Transverse colon (tissue), 4 donors: ENCODE results near the gene PANX3. TPM values are rescaled to one million over a fixed set of nuclear protein-coding genes. Genes with fewer than 3 reads are reported as not detected.
A peak's percentile ranks its signal among the peaks of the same experiment; 100 is the strongest.

Source experiments
- DNase-seq: peaks from one replicate; pipeline ENCODE4 v3.0.0-alpha.2; 2019
- H3K27ac ChIP-seq, 4 donors: fragments of 200-600 bp; sonication (generic); 2 replicates each; pipeline ENCODE4 v1.5.1; 2016 to 2018; ENCODE audit warnings: inconsistent platforms in 4 of 4
- H3K27me3 ChIP-seq: fragments of 200-600 bp; sonication (generic); 2 replicates; pipeline ENCODE4 v1.5.1; 2017; ENCODE audit warnings: inconsistent platforms
- H3K36me3 ChIP-seq, 4 donors: fragments of 200-600 bp; sonication (generic); 2 replicates each; pipeline ENCODE4 v1.5.1; 2017 to 2019; ENCODE audit warnings: inconsistent platforms in 4 of 4
- H3K4me1 ChIP-seq, 4 donors: fragments of 200-600 bp; sonication (generic); 2 replicates each; pipeline ENCODE4 v1.5.1; 2017 to 2020; ENCODE audit warnings: inconsistent platforms in 4 of 4
- H3K4me3 ChIP-seq, 4 donors: fragments of 200-600 bp; sonication (generic); 1 replicate in 1 of 4; 2 replicates in 3 of 4; pipeline versions ENCODE4 v1.5.1 to v1.6.1; 2017 to 2019; ENCODE audit warnings: inconsistent platforms in 4 of 4
- H3K9me3 ChIP-seq, 2 donors: fragments of 200-600 bp; sonication (generic); 2 replicates each; pipeline ENCODE4 v1.5.1; 2017 to 2019; ENCODE audit warnings: inconsistent platforms in 2 of 2
- CTCF ChIP-seq, 5 experiments: fragments of 200-600 bp in 3 of 5; fragments of 450-650 bp in 2 of 5; sonication (generic) in 3 of 5; IDR thresholded peaks; 1 replicate in 2 of 5; 2 replicates in 3 of 5; pipeline ENCODE4 v1.5.1; 2016 to 2017; ENCODE audit warnings: antibody characterized with exemption in 5 of 5, inconsistent platforms in 3 of 5, mild to moderate bottlenecking in 2 of 5, moderate library complexity in 1 of 5
- EP300 ChIP-seq: sonication (generic); formaldehyde crosslinking; IDR thresholded peaks from one replicate; pipeline ENCODE4 v1.6.1; 2017; ENCODE audit warnings: antibody characterized with exemption, low read depth
- POLR2A ChIP-seq: fragments of 450-650 bp; IDR thresholded peaks from one replicate; pipeline ENCODE4 v1.6.1; 2016; ENCODE audit warnings: antibody characterized with exemption, mild to moderate bottlenecking, moderate library complexity
- POLR2AphosphoS5 ChIP-seq, 3 donors: sonication (generic); formaldehyde crosslinking; IDR thresholded peaks; one replicate each; pipeline ENCODE4 v1.6.1; 2016; ENCODE audit warnings: antibody characterized with exemption in 3 of 3
- WGBS, 2 donors: methylation state at CpG; one replicate each; pipeline ENCODE4 v1.1.5; 2018; ENCODE audit warnings: low coverage in 1 of 2; 5-methylcytosine and 5-hydroxymethylcytosine counted together
- in situ Hi-C, 4 donors: fragments of 200-750 bp; cut with MboI; loops; one replicate each; pipeline versions ENCODE4 v1.15.0 to v1.15.1; 2017; ENCODE audit warnings: low sequenced_read_pairs in 3 of 4, low pct_ligation_motif_present in 1 of 4, low pct_unique_long_range_greater_than_20kb in 1 of 4
- intact Hi-C: fragments of 100-400 bp; cut with DNase I; formaldehyde crosslinking; loops from one replicate; pipeline ENCODE4 v1.15.1; 2023; ENCODE audit warnings: low total_unique reads
- small RNA-seq, 4 donors: library from RNA; depleted of rRNA; stranded (forward); fragments of <200 nt; gene quantifications; one replicate each; pipeline ENCODE3, GENCODE V24; 2016
- total RNA-seq, 4 donors: library from RNA; depleted of rRNA; stranded (reverse); fragments of >200 nt; gene quantifications; one replicate each; pipeline ENCODE4 v1.1.0, GENCODE V29; 2016

The PANX3 gene
- total RNA-seq, 4 donors from 2014 or later, result 0.41 TPM; not detected in 3

DNA sequence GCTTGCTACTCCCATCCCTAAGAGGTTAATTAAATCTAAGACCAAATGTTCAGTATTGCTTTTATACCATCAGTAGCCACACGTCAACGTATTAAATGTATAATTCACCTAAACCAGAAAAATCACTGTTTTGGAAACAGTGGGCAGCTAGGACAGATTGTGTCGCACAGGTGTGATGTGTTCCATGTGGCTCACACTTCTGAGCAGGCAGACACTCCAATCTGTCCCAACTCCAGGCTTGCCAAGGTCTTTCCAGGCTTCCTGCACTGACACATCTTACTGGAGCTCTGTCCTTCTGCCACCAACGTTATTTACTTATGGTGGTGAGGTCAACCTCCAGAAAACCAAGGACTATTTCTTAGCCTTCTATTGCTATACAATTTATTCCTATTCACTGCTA is 50.9 kb downstream of the PANX3 start:
- TF ChIP-seq EP300, result no peak
- no peak for TF ChIP-seq POLR2AphosphoS5 (IDR thresholded peaks at IDR 0.05)
- TF ChIP-seq POLR2A, result no peak
- no peak for TF ChIP-seq CTCF (IDR thresholded peaks at IDR 0.05)
- Histone ChIP-seq H3K4me3 (no peak overlapping the region), H3K4me1 (no peaks in the 10 kb centered on the region), H3K27me3 (no peaks in the 10 kb centered on the region), H3K9me3 (no peaks in the 10 kb centered on the region), H3K27ac (no peak overlapping the region), H3K36me3 (peaks cover 0 to 10% (median 3%) of the 10 kb centered on the region in 4 donors)
- no peak for DNase-seq
- intact Hi-C loops, result loop anchor here (10.0 kb wide), 1 partner anchor 203 kb away; the partner anchor contains the start of gene ROBO3
- WGBS, 2 donors, result 88 to 100% methylated on average over 1 to 4 of the region's 4 CpGs
- in situ Hi-C loops, result loop anchor here in 3 of 4 donors (10.0 to 25.0 kb wide), 4 partner anchors 100 to 175 kb away; partner anchors contain the start of genes ESAM (in 2 of the 3) and VSIG2 (in 1 of the 3)

DNA sequence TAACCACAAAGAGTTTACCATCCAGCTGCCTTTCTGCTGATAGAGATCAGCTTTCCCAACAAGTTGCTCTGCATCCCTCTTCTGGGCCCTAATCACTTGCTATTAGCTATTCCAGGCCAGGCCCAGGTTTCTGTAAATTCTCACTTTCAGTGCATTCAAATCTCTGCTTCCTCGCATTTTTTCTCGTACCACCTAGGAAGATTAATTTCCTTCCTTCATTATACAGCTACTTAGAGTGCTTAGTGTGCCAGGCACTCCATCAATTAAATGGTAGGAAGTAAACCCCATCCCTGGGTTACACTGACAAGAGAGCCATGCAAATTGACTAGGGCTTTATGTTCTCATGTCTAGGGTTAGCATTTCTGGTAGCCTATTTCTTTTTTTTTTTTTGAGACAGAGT is 52.6 kb downstream of the PANX3 start:
- intact Hi-C loops (loop anchor here (10.0 kb wide), 1 partner anchor 201 kb away; the partner anchor contains the start of gene ROBO3), in situ Hi-C loops (loop anchor here in 3 of 4 donors (10.0 to 25.0 kb wide), 4 partner anchors 98 to 173 kb away; partner anchors contain the start of genes ESAM (in 2 of the 3) and VSIG2 (in 1 of the 3))
- H3K36me3 ChIP-seq, result peaks cover 0 to 5% (median under 1%) of the 10 kb centered on the region in 4 donors
- no peak for DNase-seq
- H3K9me3 ChIP-seq, result no peaks in the 10 kb centered on the region
- H3K27ac ChIP-seq, result no peak overlapping the region
- 83 to 97% methylated on average over 2 of the region's 2 CpGs for WGBS, 2 donors
- H3K4me1 ChIP-seq, result no peaks in the 10 kb centered on the region
- no peak overlapping the region for H3K4me3 ChIP-seq
- no peak for TF ChIP-seq EP300
- TF ChIP-seq POLR2AphosphoS5 (IDR thresholded peaks at IDR 0.05), result no peak
- no peak for TF ChIP-seq CTCF (IDR thresholded peaks at IDR 0.05)
- TF ChIP-seq POLR2A, result no peak
- no peaks in the 10 kb centered on the region for H3K27me3 ChIP-seq

GRCh38 chr11:124667601-124668000 is 56.4 kb downstream of the PANX3 start:
- no peak overlapping the region for H3K27ac ChIP-seq
- H3K4me1 ChIP-seq, result peaks cover 3 to 18% (median 8%) of the 10 kb centered on the region in 4 donors
- no peaks in the 10 kb centered on the region for H3K27me3 ChIP-seq
- 90 to 92% methylated on average over 1 to 3 of the region's 3 CpGs for WGBS, 2 donors
- in situ Hi-C loops, result loop anchor here in 3 of 4 donors (10.0 to 25.0 kb wide), 4 partner anchors 95 to 170 kb away; partner anchors contain the start of genes ESAM (in 2 of the 3) and VSIG2 (in 1 of the 3)
- H3K4me3 ChIP-seq, result no peak overlapping the region
- intact Hi-C loops, result loop anchor here (10.0 kb wide), 1 partner anchor 197 kb away; the partner anchor contains the start of gene ROBO3
- no peak for TF ChIP-seq POLR2A
- no peak for TF ChIP-seq POLR2AphosphoS5 (IDR thresholded peaks at IDR 0.05)
- no peak for TF ChIP-seq EP300
- no peak for TF ChIP-seq CTCF (IDR thresholded peaks at IDR 0.05)
- peaks cover 0 to 5% (median 0%) of the 10 kb centered on the region in 4 donors for H3K36me3 ChIP-seq
- no peak for DNase-seq
- no peaks in the 10 kb centered on the region for H3K9me3 ChIP-seq

GRCh38 chr11:124669193-124669592 is 58.0 kb downstream of the PANX3 start:
- intact Hi-C loops, result loop anchor here (1.0 to 10.0 kb wide), 2 partner anchors 167 to 196 kb away; partner anchors contain the start of gene ROBO3
- in situ Hi-C loops, result loop anchor here in 3 of 4 donors (10.0 to 25.0 kb wide), 4 partner anchors 93 to 168 kb away; partner anchors contain the start of genes ESAM (in 2 of the 3) and VSIG2 (in 1 of the 3)
- H3K4me3 ChIP-seq, result no peak overlapping the region
- WGBS, 2 donors, result 20 to 24% methylated on average over 8 of the region's 8 CpGs
- no peak overlapping the region for H3K27ac ChIP-seq
- peaks cover 5 to 26% (median 10%) of the 10 kb centered on the region in 4 donors for H3K4me1 ChIP-seq
- DNase-seq, result peak; percentile 35
- peak; percentile 78 to 86 (median 82) for TF ChIP-seq CTCF (IDR thresholded peaks at IDR 0.05)
- no peak for TF ChIP-seq EP300
- TF ChIP-seq POLR2AphosphoS5 (IDR thresholded peaks at IDR 0.05), result no peak
- no peaks in the 10 kb centered on the region for H3K27me3 ChIP-seq
- H3K9me3 ChIP-seq, result no peaks in the 10 kb centered on the region
- H3K36me3 ChIP-seq, result no peaks in the 10 kb centered on the region

Small RNAs within 50 kb of the gene (small RNA-seq; reads per million reads assigned to genes)
- gene RNA5SP352, result 0 reads per million in 4 donors

Other genes with a start within 250 kb of the PANX3 start
- gene OR8B2, start 226.9 kb upstream of the PANX3 start, total RNA-seq, result not detected
- not detected for gene OR8B3, start 212.4 kb upstream of the PANX3 start, total RNA-seq
- not detected for gene OR8B4, start 186.6 kb upstream of the PANX3 start, total RNA-seq
- gene OR8B8, start 165.7 kb upstream of the PANX3 start, total RNA-seq, result not detected
- not detected for gene OR8B12, start 67.8 kb upstream of the PANX3 start, total RNA-seq
- gene OR8A1, start 41.4 kb upstream of the PANX3 start, total RNA-seq, result not detected
- gene TBRG1, start 11.4 kb downstream of the PANX3 start, total RNA-seq, result 10 to 100 TPM; 19.8 to 44.0 (median 30.3) TPM
- gene SIAE, start 62.3 kb downstream of the PANX3 start, total RNA-seq, result 100 to 1,000 TPM in 1 of 4 donors, 10 to 100 TPM in 3; 38.4 to 183 (median 81.2) TPM
- 1 to 10 TPM; 1.6 to 9.0 (median 6.1) TPM for gene SPA17, start 62.5 kb downstream of the PANX3 start, total RNA-seq
- 1 to 10 TPM in 1 of 4 donors, under 1 TPM in 1, not detected in 2; 0.96 to 1.5 TPM for gene NRGN, start 128.5 kb downstream of the PANX3 start, total RNA-seq
- 100 to 1,000 TPM in 3 of 4 donors, 10 to 100 TPM in 1; 91.3 to 160 (median 108) TPM for gene VSIG2, start 140.8 kb downstream of the PANX3 start, total RNA-seq
- 10 to 100 TPM in 1 of 4 donors, 1 to 10 TPM in 3; 5.8 to 10.1 (median 6.5) TPM for gene ESAM, start 150.9 kb downstream of the PANX3 start, total RNA-seq
- 10 to 100 TPM in 2 of 4 donors, 1 to 10 TPM in 2; 8.1 to 40.0 (median 15.1) TPM for gene MSANTD2, start 189.0 kb downstream of the PANX3 start, total RNA-seq